CD4-positive, alpha-beta memory T cell (primary cell): Measurements from ENCODE around the gene SLC7A14. TPM values are rescaled to one million over a fixed set of nuclear protein-coding genes. Genes with fewer than 3 reads are reported as not detected.

Experiments
- CTCF ChIA-PET: fragments of 350-600 bp; sonication (Branson Sonifier 250); formaldehyde crosslinking; loops from one replicate; lab custom pipeline; 2021; ENCODE audit warnings: inconsistent platforms; ENCODE audit not compliant: partially characterized antibody; lab: Charles Lee
- POLR2A ChIA-PET: fragments of 350-600 bp; sonication (Branson Sonifier 250); formaldehyde crosslinking; loops from one replicate; lab custom pipeline; 2021; ENCODE audit not compliant: partially characterized antibody; lab: Charles Lee
- DNase-seq, 5 donors: peaks; one replicate each; pipeline versions ENCODE4 v3.0.0 to v3.0.0-alpha.2; 2020 to 2022; ENCODE audit warnings: mixed read lengths in 1 of 5
- H3K27ac ChIP-seq: one replicate; pipeline ENCODE4 v1.7.0; 2013; ENCODE audit warnings: low read depth, low read length
- H3K27me3 ChIP-seq: 2 replicates; pipeline ENCODE4 v1.7.0; 2013; ENCODE audit warnings: mild to moderate bottlenecking, low read length, moderate library complexity; ENCODE audit not compliant: insufficient read depth
- H3K36me3 ChIP-seq: 2 replicates; pipeline ENCODE4 v1.7.0; 2013; ENCODE audit warnings: mild to moderate bottlenecking, low read length, moderate library complexity; ENCODE audit not compliant: insufficient read depth
- H3K4me1 ChIP-seq: 2 replicates; pipeline ENCODE4 v1.7.0; 2013; ENCODE audit warnings: mild to moderate bottlenecking, low read length, moderate library complexity; ENCODE audit not compliant: insufficient read depth
- H3K4me3 ChIP-seq, 2 donors: one replicate each; pipeline ENCODE4 v1.7.0; 2013; ENCODE audit warnings: low read length in 2 of 2, mild to moderate bottlenecking in 1 of 2
- H3K9me3 ChIP-seq, 2 donors: one replicate each; pipeline ENCODE4 v1.7.0; 2013; ENCODE audit warnings: low read length in 2 of 2, control low read depth in 1 of 2; ENCODE audit not compliant: control insufficient read depth in 1 of 2
- H3K27ac Mint-ChIP-seq, 7 donors: one replicate each; pipeline ENCODE4 v1.8.0; 2020 to 2021; ENCODE audit warnings: mixed read lengths in 7 of 7, mild to moderate bottlenecking in 6 of 7, inconsistent platforms in 3 of 7, moderate library complexity in 3 of 7
- H3K27me3 Mint-ChIP-seq, 2 donors: one replicate each; pipeline ENCODE4 v1.8.0; 2020 to 2021; ENCODE audit warnings: mixed read lengths in 2 of 2
- H3K36me3 Mint-ChIP-seq, 2 donors: one replicate each; pipeline ENCODE4 v1.8.0; 2020 to 2021; ENCODE audit warnings: mixed read lengths in 2 of 2, inconsistent platforms in 1 of 2, mild to moderate bottlenecking in 1 of 2
- H3K4me1 Mint-ChIP-seq, 4 donors: one replicate each; pipeline ENCODE4 v1.8.0; 2020 to 2021; ENCODE audit warnings: mixed read lengths in 4 of 4, mild to moderate bottlenecking in 1 of 4
- H3K4me3 Mint-ChIP-seq, 8 donors: one replicate each; pipeline ENCODE4 v1.8.0; 2020 to 2021; ENCODE audit warnings: mixed read lengths in 8 of 8, mild to moderate bottlenecking in 7 of 8, moderate library complexity in 6 of 8, inconsistent platforms in 3 of 8
- H3K9me3 Mint-ChIP-seq, 8 donors: one replicate each; pipeline ENCODE4 v1.8.0; 2020 to 2021; ENCODE audit warnings: mixed read lengths in 8 of 8, mild to moderate bottlenecking in 5 of 8, inconsistent platforms in 3 of 8, moderate library complexity in 1 of 8
- intact Hi-C: fragments of 100-400 bp; cut with micrococcal nuclease; formaldehyde crosslinking; loops from one replicate; pipeline ENCODE4 v1.15.1; 2023
- polyA plus RNA-seq, 2 donors: library from polyadenylated mRNA; unstranded; fragments of 300-500 nt; fragmentation: Illumina TruSeq; gene quantifications; one replicate each; pipeline ENCODE4 v1.2.3, GENCODE V29; 2021
- total RNA-seq, 2 experiments: library from RNA; stranded (reverse); gene quantifications; one replicate each; pipeline ENCODE4 v1.2.3, GENCODE V29; 2021

The SLC7A14 gene
- total and polyA plus RNA-seq, 4 experiments from 2014 or later, result not detected

DNA sequence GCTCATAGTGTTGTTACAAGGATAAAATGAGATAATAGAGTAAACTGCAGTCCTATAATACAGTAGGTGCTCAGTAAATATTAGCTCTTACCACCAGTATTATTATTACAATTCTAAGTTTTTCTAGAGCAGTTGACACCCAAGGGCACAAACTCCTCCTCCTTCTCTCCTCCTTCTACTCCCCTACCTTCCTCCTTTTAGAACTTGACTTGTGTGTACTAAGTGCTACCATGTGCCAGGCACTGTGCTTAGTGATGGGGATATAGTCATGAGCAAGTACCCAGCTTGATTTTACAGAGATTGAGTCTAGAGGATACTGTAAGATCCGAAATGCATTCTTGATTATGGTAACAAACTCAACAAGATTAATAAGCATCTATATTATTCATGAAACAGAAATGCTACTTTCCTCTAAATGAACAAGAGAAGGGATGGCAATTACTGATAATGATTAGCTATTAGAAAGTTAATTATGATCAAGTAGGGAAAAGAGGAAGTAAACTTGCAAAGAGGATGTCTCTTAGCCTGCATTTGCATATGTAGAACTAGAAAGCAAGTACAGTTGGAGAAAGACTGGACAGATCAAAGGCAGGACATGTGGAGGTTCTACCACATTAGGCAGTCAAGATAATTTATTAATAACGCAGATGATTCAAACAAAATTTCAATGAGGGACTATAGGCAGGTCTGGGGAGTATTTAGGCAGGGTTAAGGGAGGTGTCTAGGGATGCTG, 94.9 kb downstream of the SLC7A14 start:
- Mint-ChIP-seq H3K4me1 (no peaks in the 10 kb centered on the region), H3K27me3 (peaks cover 2 to 6% of the 10 kb centered on the region in 2 donors), H3K27ac (no peak overlapping the region), H3K4me3 (no peak overlapping the region), H3K9me3 (peaks cover 0 to 2% (median 0%) of the 10 kb centered on the region in 8 donors), H3K36me3 (no peaks in the 10 kb centered on the region)
- no peak overlapping the region for H3K4me3 ChIP-seq
- H3K4me1 ChIP-seq, result no peaks in the 10 kb centered on the region
- no peaks in the 10 kb centered on the region for H3K36me3 ChIP-seq
- no peaks in the 10 kb centered on the region for H3K9me3 ChIP-seq
- CTCF ChIA-PET, result no interaction called here
- no peak for DNase-seq
- POLR2A ChIA-PET, result no interaction called here
- intact Hi-C loops, result no loop called here
- H3K27me3 ChIP-seq, result no peaks in the 10 kb centered on the region
- no peak overlapping the region for H3K27ac ChIP-seq

- no peaks in the 10 kb centered on the region for H3K9me3 ChIP-seq
- Mint-ChIP-seq H3K4me3 (no peak overlapping the region), H3K9me3 (peaks cover 0 to 2% (median 0%) of the 10 kb centered on the region in 8 donors), H3K27ac (no peak overlapping the region), H3K36me3 (no peaks in the 10 kb centered on the region), H3K27me3 (peaks cover 4 to 12% of the 10 kb centered on the region in 2 donors), H3K4me1 (no peaks in the 10 kb centered on the region)
- POLR2A ChIA-PET, result no interaction called here
- no peaks in the 10 kb centered on the region for H3K4me1 ChIP-seq
- intact Hi-C loops, result no loop called here
- H3K36me3 ChIP-seq, result no peaks in the 10 kb centered on the region
- CTCF ChIA-PET, result no interaction called here
- no peak for DNase-seq
- no peak overlapping the region for H3K27ac ChIP-seq
- no peak overlapping the region for H3K4me3 ChIP-seq
- no peaks in the 10 kb centered on the region for H3K27me3 ChIP-seq
These were observed 97.1 kb downstream of the SLC7A14 start for GRCh38 chr3:170488802-170489201.

GRCh38 chr3:170487031-170487430, 98.8 kb downstream of the SLC7A14 start:
- H3K36me3 Mint-ChIP-seq, result no peaks in the 10 kb centered on the region
- H3K4me3 Mint-ChIP-seq, result no peak overlapping the region
- no peak overlapping the region for H3K4me3 ChIP-seq
- CTCF ChIA-PET, result interaction anchor here (1.0 kb wide), 1 partner anchor 9 kb away, joined by 3 read pairs; no protein-coding TSS in a partner anchor
- intact Hi-C loops, result no loop called here
- H3K9me3 Mint-ChIP-seq, result peaks cover 0 to 1% (median 0%) of the 10 kb centered on the region in 8 donors
- no peaks in the 10 kb centered on the region for H3K9me3 ChIP-seq
- peak overlapping the region in 1 of 7 donors; percentile 16 for H3K27ac Mint-ChIP-seq
- H3K27ac ChIP-seq, result no peak overlapping the region
- H3K27me3 Mint-ChIP-seq, result peaks cover 4 to 12% of the 10 kb centered on the region in 2 donors
- no peaks in the 10 kb centered on the region for H3K4me1 Mint-ChIP-seq
- H3K27me3 ChIP-seq, result no peaks in the 10 kb centered on the region
- POLR2A ChIA-PET, result no interaction called here
- H3K36me3 ChIP-seq, result no peaks in the 10 kb centered on the region
- no peak for DNase-seq
- no peaks in the 10 kb centered on the region for H3K4me1 ChIP-seq

DNA sequence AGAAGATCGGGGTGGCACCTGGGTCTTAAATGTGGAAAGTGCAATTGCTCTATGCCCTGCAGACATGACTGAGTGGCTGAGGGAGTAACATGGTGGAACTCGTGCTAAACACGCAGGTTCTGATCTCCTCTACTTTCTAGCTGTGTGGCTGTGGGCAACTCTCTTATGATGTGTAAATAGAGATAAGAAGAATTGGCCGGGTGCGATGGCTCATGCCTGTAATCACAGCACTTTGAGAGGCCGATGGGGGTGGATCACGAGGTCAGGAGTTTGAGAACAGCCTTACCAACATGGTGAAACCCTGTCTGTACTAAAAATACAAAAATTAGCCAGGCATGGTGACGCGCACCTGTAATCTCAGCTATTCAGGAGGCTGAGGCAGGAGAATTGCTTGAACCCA, 99.5 kb downstream of the SLC7A14 start:
- H3K36me3 Mint-ChIP-seq, result no peaks in the 10 kb centered on the region
- Histone ChIP-seq H3K4me3 (no peak overlapping the region), H3K4me1 (no peaks in the 10 kb centered on the region), H3K27ac (no peak overlapping the region), H3K27me3 (no peaks in the 10 kb centered on the region), H3K9me3 (no peaks in the 10 kb centered on the region), H3K36me3 (no peaks in the 10 kb centered on the region)
- no peak for DNase-seq
- intact Hi-C loops, result no loop called here
- ChIA-PET POLR2A (no interaction called here), CTCF (no interaction called here)
- H3K4me3 Mint-ChIP-seq, result no peak overlapping the region
- H3K9me3 Mint-ChIP-seq, result no peaks in the 10 kb centered on the region
- H3K4me1 Mint-ChIP-seq, result no peaks in the 10 kb centered on the region
- no peak overlapping the region for H3K27ac Mint-ChIP-seq
- H3K27me3 Mint-ChIP-seq, result peaks cover 4 to 12% of the 10 kb centered on the region in 2 donors

- ChIA-PET POLR2A (no interaction called here), CTCF (interaction anchor here (1.3 kb wide), 1 partner anchor 8 kb away, joined by 3 read pairs; no protein-coding TSS in a partner anchor)
- H3K27me3 Mint-ChIP-seq, result peaks cover 4 to 12% of the 10 kb centered on the region in 2 donors
- no peaks in the 10 kb centered on the region for H3K36me3 Mint-ChIP-seq
- no peak overlapping the region for H3K4me3 ChIP-seq
- H3K36me3 ChIP-seq, result no peaks in the 10 kb centered on the region
- no peaks in the 10 kb centered on the region for H3K4me1 ChIP-seq
- no peak overlapping the region for H3K27ac ChIP-seq
- DNase-seq, result no peak
- intact Hi-C loops, result no loop called here
- H3K4me1 Mint-ChIP-seq, result no peaks in the 10 kb centered on the region
- no peak overlapping the region for H3K27ac Mint-ChIP-seq
- H3K9me3 ChIP-seq, result no peaks in the 10 kb centered on the region
- H3K27me3 ChIP-seq, result no peaks in the 10 kb centered on the region
- H3K4me3 Mint-ChIP-seq, result no peak overlapping the region
- no peaks in the 10 kb centered on the region for H3K9me3 Mint-ChIP-seq
These were observed 100.2 kb downstream of the SLC7A14 start for GRCh38 chr3:170485696-170486095.

DNA sequence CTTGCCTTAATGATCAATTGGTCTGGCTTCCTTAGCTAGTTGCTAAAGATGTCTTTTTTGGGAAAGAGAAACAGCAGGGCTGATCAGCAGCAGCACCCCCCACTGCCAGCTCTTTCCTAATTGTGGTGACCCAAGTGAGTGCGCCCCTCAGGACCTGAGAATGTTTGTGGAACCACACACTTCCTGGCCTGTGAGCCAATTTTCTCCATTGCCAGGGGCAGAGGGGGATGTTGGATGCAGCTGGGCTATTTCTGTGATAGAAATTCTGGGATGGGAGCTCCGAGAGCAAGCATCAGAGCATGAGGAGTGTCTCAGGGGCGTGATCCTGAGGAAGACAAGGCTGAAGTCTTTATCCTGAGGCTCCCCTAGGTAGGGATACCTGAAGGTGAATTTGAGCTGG, 100.6 kb downstream of the SLC7A14 start:
- CTCF ChIA-PET, result interaction anchor here (1.3 kb wide), 1 partner anchor 9 kb away, joined by 3 read pairs; no protein-coding TSS in a partner anchor
- no peak overlapping the region for H3K27ac Mint-ChIP-seq
- no peaks in the 10 kb centered on the region for H3K36me3 ChIP-seq
- POLR2A ChIA-PET, result no interaction called here
- H3K9me3 ChIP-seq, result no peaks in the 10 kb centered on the region
- no peaks in the 10 kb centered on the region for H3K9me3 Mint-ChIP-seq
- intact Hi-C loops, result no loop called here
- no peak overlapping the region for H3K4me3 Mint-ChIP-seq
- H3K4me3 ChIP-seq, result no peak overlapping the region
- DNase-seq, result no peak
- H3K27me3 Mint-ChIP-seq, result peaks cover 4 to 12% of the 10 kb centered on the region in 2 donors
- no peaks in the 10 kb centered on the region for H3K36me3 Mint-ChIP-seq
- H3K27ac ChIP-seq, result no peak overlapping the region
- no peaks in the 10 kb centered on the region for H3K4me1 Mint-ChIP-seq
- H3K4me1 ChIP-seq, result no peaks in the 10 kb centered on the region
- no peaks in the 10 kb centered on the region for H3K27me3 ChIP-seq

GRCh38 chr3:170484869-170485268, 101.0 kb downstream of the SLC7A14 start:
- H3K27me3 ChIP-seq, result no peaks in the 10 kb centered on the region
- H3K36me3 ChIP-seq, result no peaks in the 10 kb centered on the region
- Mint-ChIP-seq H3K27ac (no peak overlapping the region), H3K27me3 (peaks cover 4 to 12% of the 10 kb centered on the region in 2 donors), H3K4me1 (no peaks in the 10 kb centered on the region), H3K9me3 (no peaks in the 10 kb centered on the region), H3K36me3 (no peaks in the 10 kb centered on the region), H3K4me3 (no peak overlapping the region)
- intact Hi-C loops, result no loop called here
- CTCF ChIA-PET, result interaction anchor here (1.3 kb wide), 1 partner anchor 9 kb away, joined by 3 read pairs; no protein-coding TSS in a partner anchor
- DNase-seq, result no peak
- POLR2A ChIA-PET, result no interaction called here
- H3K27ac ChIP-seq, result no peak overlapping the region
- H3K9me3 ChIP-seq, result no peaks in the 10 kb centered on the region
- H3K4me3 ChIP-seq, result no peak overlapping the region
- H3K4me1 ChIP-seq, result no peaks in the 10 kb centered on the region
